Hepatocyte (in vitro differentiated cells): ENCODE data around the gene PLVAP. TPM values are rescaled to one million over a fixed set of nuclear protein-coding genes. Genes with fewer than 3 reads are reported as not detected.

Experiments used
- DNase-seq: peaks from one replicate; pipeline ENCODE4 v3.0.0-alpha.2; 2016; ENCODE audit warnings: low spot score
- H2AFZ ChIP-seq: fragments of 200-600 bp; sonication (generic); 2 replicates; pipeline ENCODE4 v1.6.0; 2016; ENCODE audit warnings: antibody characterized with exemption, mild to moderate bottlenecking
- H3K27ac ChIP-seq: fragments of 200-600 bp; sonication (generic); 2 replicates; pipeline ENCODE4 v1.5.1; 2016; ENCODE audit warnings: mild to moderate bottlenecking
- H3K27me3 ChIP-seq: fragments of 200-600 bp; sonication (generic); 2 replicates; pipeline ENCODE4 v1.6.1; 2016
- H3K36me3 ChIP-seq: fragments of 200-600 bp; sonication (generic); replicated peaks from 2 replicates; pipeline ENCODE4 v1.5.1; 2016; ENCODE audit warnings: low read depth; ENCODE audit not compliant: insufficient read depth
- H3K4me1 ChIP-seq: fragments of 200-600 bp; sonication (generic); 2 replicates; pipeline ENCODE4 v1.5.1; 2016; ENCODE audit warnings: mild to moderate bottlenecking, moderate library complexity; ENCODE audit not compliant: insufficient read depth
- H3K4me2 ChIP-seq: fragments of 200-600 bp; sonication (generic); 2 replicates; pipeline ENCODE4 v1.6.0; 2016
- H3K4me3 ChIP-seq: fragments of 200-600 bp; sonication (generic); 2 replicates; pipeline ENCODE4 v1.5.1; 2016; ENCODE audit warnings: mild to moderate bottlenecking
- H3K79me2 ChIP-seq: fragments of 200-600 bp; sonication (generic); 2 replicates; pipeline ENCODE4 v1.6.0; 2017; ENCODE audit warnings: mild to moderate bottlenecking
- H3K9me2 ChIP-seq: fragments of 200-600 bp; sonication (generic); replicated peaks from 2 replicates; pipeline ENCODE4 v1.6.0; 2017; ENCODE audit warnings: mild to moderate bottlenecking; ENCODE audit not compliant: insufficient read depth
- H3K9me3 ChIP-seq: fragments of 200-600 bp; sonication (generic); 2 replicates; pipeline ENCODE4 v1.5.1; 2016; ENCODE audit warnings: low read depth, mild to moderate bottlenecking
- H4K20me1 ChIP-seq: fragments of 200-600 bp; sonication (generic); 2 replicates; pipeline ENCODE4 v1.6.0; 2016; ENCODE audit warnings: mild to moderate bottlenecking; ENCODE audit not compliant: insufficient read depth, poor library complexity, severe bottlenecking
- CTCF ChIP-seq: fragments of 200-600 bp; sonication (generic); IDR thresholded peaks from 2 replicates; pipeline ENCODE4 v1.5.1; 2016; ENCODE audit warnings: antibody characterized with exemption, mild to moderate bottlenecking; ENCODE audit not compliant: poor library complexity
- EZH2 ChIP-seq: fragments of 200-600 bp; sonication (generic); IDR thresholded peaks from 2 replicates; pipeline ENCODE4 v1.6.1; 2016; ENCODE audit warnings: antibody characterized with exemption, mild to moderate bottlenecking, borderline replicate concordance
- EZH2phosphoT487 ChIP-seq: fragments of 200-600 bp; sonication (generic); IDR thresholded peaks from one replicate; pipeline ENCODE4 v1.6.1; 2018; ENCODE audit warnings: antibody characterized with exemption, mild to moderate bottlenecking, low read depth, moderate library complexity; ENCODE audit not compliant: unreplicated experiment, severe bottlenecking
- WGBS: methylation state at CpG from one replicate; pipeline ENCODE4 v1.1.6; 2016; ENCODE audit warnings: low lambda C conversion rate; ENCODE audit errors: missing lambda C conversion rate; 5-methylcytosine and 5-hydroxymethylcytosine counted together
- polyA plus RNA-seq: library from polyadenylated mRNA; unstranded; fragments of >200 nt; fragmentation: Nextera tagmentation; extraction: Ambion mirVana; gene quantifications from 2 replicates; pipeline ENCODE4 v1.2.1, GENCODE V29; 2016
- total RNA-seq: library from RNA; depleted of rRNA; stranded (reverse); fragments of >200 nt; gene quantifications from 2 replicates; pipeline ENCODE4 v1.2.3, GENCODE V29; 2014

PLVAP gene
- total and polyA plus RNA-seq, 2 experiments from 2014 or later = 1.4 to 5.3 TPM

DNA sequence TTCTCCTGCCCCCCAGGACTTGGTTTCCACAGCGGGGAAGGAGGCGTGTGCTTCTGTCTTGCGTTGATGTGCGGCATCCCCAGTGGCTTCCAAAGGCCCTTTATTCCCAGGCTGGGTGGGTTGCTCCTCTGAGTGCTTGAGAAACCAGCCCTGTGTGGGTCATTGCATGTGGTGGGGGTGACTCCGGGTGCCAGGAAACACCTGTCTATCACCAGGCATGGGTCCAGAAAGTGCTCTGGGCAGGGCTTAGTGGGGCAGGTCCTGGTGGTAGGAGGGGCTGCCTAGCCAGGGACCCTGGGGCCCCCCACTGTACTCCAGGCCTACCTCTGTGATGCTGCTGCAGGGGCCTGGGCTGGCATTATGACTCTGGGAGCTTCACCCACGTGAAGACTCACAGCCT lies 58.2 kb downstream of the PLVAP start:
- no peaks in the 10 kb centered on the region for H3K4me1 ChIP-seq
- TF ChIP-seq CTCF = no peak
- no peak for TF ChIP-seq EZH2
- TF ChIP-seq EZH2phosphoT487 = no peak
- H3K9me3 ChIP-seq = no peaks in the 10 kb centered on the region
- no peak overlapping the region for H3K4me3 ChIP-seq
- no peaks in the 10 kb centered on the region for H3K79me2 ChIP-seq
- no peaks in the 10 kb centered on the region for H3K9me2 ChIP-seq
- H2AFZ ChIP-seq = no peak overlapping the region
- no peak overlapping the region for H3K27ac ChIP-seq
- no peak overlapping the region for H3K4me2 ChIP-seq
- WGBS = 89% methylated on average over 6 of the region's 6 CpGs
- no peaks in the 10 kb centered on the region for H4K20me1 ChIP-seq
- H3K27me3 ChIP-seq = no peaks in the 10 kb centered on the region
- H3K36me3 ChIP-seq = no peaks in the 10 kb centered on the region
- no peak for DNase-seq

GRCh38 chr19:17314007-17314593 lies 63.0 kb downstream of the PLVAP start:
- Histone ChIP-seq H3K4me3 (no peak overlapping the region), H3K4me2 (no peak overlapping the region), H2AFZ (no peak overlapping the region), H4K20me1 (peaks cover 7% of the 10 kb centered on the region), H3K27me3 (no peaks in the 10 kb centered on the region), H3K27ac (no peak overlapping the region), H3K36me3 (no peaks in the 10 kb centered on the region), H3K4me1 (peaks cover 17% of the 10 kb centered on the region), H3K79me2 (peaks cover 42% of the 10 kb centered on the region), H3K9me3 (no peaks in the 10 kb centered on the region), H3K9me2 (no peaks in the 10 kb centered on the region)
- WGBS = 96% methylated on average over 19 of the region's 19 CpGs
- no peak for DNase-seq
- TF ChIP-seq EZH2 (no peak), EZH2phosphoT487 (no peak), CTCF (no peak)

DNA sequence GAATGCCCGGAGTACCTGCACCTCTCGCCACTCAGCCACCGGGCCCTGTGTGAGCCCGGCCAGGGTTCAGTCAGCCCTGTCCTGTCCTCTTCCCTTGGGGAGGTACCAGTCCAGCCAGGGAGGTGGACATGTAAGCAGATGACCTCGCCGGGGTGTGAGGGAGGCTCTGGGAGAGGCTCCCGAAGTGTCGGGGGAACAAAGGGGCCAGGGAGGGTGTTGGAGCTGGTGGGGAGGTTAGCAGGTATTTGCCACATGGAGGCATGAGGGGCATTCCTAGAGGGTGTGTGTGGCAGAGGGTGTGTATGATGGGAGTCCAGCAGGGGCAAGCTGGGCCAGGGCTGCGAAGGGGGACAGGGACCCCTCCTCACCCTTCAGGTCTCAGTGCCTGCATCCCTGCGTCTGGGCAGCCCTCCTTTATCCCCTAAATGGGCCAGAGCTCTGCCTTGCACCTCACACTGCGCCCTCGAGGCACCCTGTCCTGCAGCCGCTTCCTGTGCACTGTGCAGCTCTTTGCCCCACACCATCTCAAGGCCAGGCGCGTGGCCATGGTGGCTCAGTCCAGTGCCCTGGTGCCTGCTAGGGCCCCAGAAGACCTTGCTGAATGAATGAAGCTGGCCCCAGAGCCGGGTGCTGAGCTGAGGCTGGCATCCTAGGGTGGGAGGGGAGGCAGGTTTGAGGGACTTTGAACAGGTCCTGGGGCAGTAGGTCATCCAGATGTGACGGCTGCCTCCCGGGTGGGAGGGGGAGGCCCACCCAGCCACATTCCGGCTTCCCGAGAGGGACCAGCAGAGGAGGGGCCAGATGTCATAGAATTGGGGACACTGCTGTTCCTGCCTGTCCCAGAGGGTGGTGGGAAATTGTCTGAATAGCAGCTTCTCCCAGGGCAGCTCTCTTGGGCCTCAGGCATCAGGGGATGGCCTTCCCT lies 64.7 kb downstream of the PLVAP start:
- Histone ChIP-seq H3K27me3 (no peaks in the 10 kb centered on the region), H4K20me1 (peaks cover 7% of the 10 kb centered on the region), H3K27ac (peak overlapping the region; percentile 88), H3K79me2 (peaks cover 48% of the 10 kb centered on the region), H3K4me1 (peaks cover 17% of the 10 kb centered on the region), H3K4me3 (no peak overlapping the region), H3K9me2 (no peaks in the 10 kb centered on the region), H3K36me3 (no peaks in the 10 kb centered on the region), H2AFZ (no peak overlapping the region), H3K4me2 (peak overlapping the region; percentile 55), H3K9me3 (no peaks in the 10 kb centered on the region)
- DNase-seq = peak; percentile 7
- TF ChIP-seq EZH2 = no peak
- no peak for TF ChIP-seq EZH2phosphoT487
- TF ChIP-seq CTCF = no peak
- 85% methylated on average over 19 of the region's 20 CpGs for WGBS
